Stimulated activated CD4-positive, alpha-beta T cell treated with anti-CD3 and anti-CD28 coated beads, Interleukin-15, amount 100 ng/mL, for 48 hours (primary cell): ENCODE results near the gene OTX2.

Experiments
- DNase-seq, 2 donors: peaks; one replicate each; pipeline ENCODE4 v3.0.0-alpha.2; 2020; ENCODE audit warnings: low read depth in 2 of 2

Gene OTX2

GRCh38 chr14:56812364-56813141, 2.3 kb upstream of the OTX2 start:
- no peak for DNase-seq

- no peak for DNase-seq
Measured at GRCh38 chr14:56811593-56812363, 1.5 kb upstream of the OTX2 start.

GRCh38 chr14:56810836-56811592, 735 bp upstream of the OTX2 start:
- no peak for DNase-seq

- no peak for DNase-seq
Measured at GRCh38 chr14:56809270-56810146, 771 bp downstream of the OTX2 start.

- no peak for DNase-seq
Measured at GRCh38 chr14:56808383-56809269, 1.7 kb downstream of the OTX2 start.

- no peak for DNase-seq
Measured at GRCh38 chr14:56808110-56808382, 2.2 kb downstream of the OTX2 start.

GRCh38 chr14:56807386-56808109, 2.7 kb downstream of the OTX2 start:
- DNase-seq: no peak

GRCh38 chr14:56806760-56807159, 3.5 kb downstream of the OTX2 start:
- DNase-seq: no peak

- no peak for DNase-seq
Measured at GRCh38 chr14:56805992-56806727, 4.1 kb downstream of the OTX2 start.

- DNase-seq: no peak
Measured at GRCh38 chr14:56805201-56805991, 4.9 kb downstream of the OTX2 start.

GRCh38 chr14:56803816-56804535, 6.3 kb downstream of the OTX2 start:
- DNase-seq: no peak

GRCh38 chr14:56801920-56802319, 8.4 kb downstream of the OTX2 start:
- no peak for DNase-seq

- DNase-seq: no peak
Measured at GRCh38 chr14:56799343-56799645, 11.0 kb downstream of the OTX2 start.

GRCh38 chr14:56798447-56799342, 11.6 kb downstream of the OTX2 start:
- DNase-seq: no peak

GRCh38 chr14:56797569-56798446, 12.5 kb downstream of the OTX2 start:
- no peak for DNase-seq

- no peak for DNase-seq
Measured at GRCh38 chr14:56797003-56797568, 13.2 kb downstream of the OTX2 start.
